ENCODE measurements around the gene PRSS50. TPM values are rescaled to one million over a fixed set of nuclear protein-coding genes. Genes with fewer than 3 reads are reported as not detected.

PRSS50 gene
- total and polyA plus RNA-seq, 9 donors: 0.12 to 0.69 (median 0.32) TPM; not detected in 1

GRCh38 chr3:46693038-46693891, 24.4 kb downstream of the PRSS50 start, which contains the start of gene ALS2CL:
Gene ALS2CL (minus strand): TSS chr3:46693679. CDS start chr3:46689440, 4,239 bp downstream.
- intact Hi-C loops (cut with DNase I): no loop called here
- Histone ChIP-seq H3K27me3 (no peaks in the 10 kb centered on the region), H3K9me3 (no peaks in the 10 kb centered on the region), H3K4me1 (ENCODE audit: insufficient read depth) (peaks cover 25% of the 10 kb centered on the region), H3K4me3 (peak within 1 kb of the TSS; percentile 38), H3K36me3 (no peaks in the 10 kb centered on the region), H3K27ac (peak within 1 kb of the TSS; percentile 73 to 76)
- no peak for TF ChIP-seq POLR2A (IDR thresholded peaks at IDR 0.05)
- DNase-seq: peak; percentile 50 to 68 (median 67)
- WGBS, 3 donors: 1 to 4% (median 3%) methylated on average over 28 to 71 of the region's 71 CpGs

DNA sequence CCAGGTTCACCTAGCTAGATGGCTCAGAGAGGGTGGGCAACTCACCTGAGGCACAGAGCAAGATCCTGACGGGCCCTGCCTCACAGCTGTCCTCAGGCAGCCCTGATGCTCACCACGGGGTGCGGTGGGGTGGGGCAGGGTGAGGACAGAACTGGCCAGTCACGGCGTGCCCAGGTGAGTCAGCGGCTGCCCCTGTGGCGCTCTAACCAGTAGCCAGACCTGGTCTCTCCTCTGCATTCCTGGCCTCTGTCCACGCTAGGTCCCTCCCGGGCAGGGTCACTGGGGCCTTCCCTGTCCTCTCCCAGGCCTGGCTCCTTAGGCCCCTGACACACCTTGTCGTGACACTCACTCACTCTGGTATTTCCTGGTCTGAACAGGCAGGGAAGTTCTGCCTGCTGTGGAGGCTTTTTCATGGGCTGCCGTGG, 25.1 kb downstream of the PRSS50 start:
- Histone ChIP-seq H3K4me3 (peak overlapping the region; percentile 38), H3K4me1 (ENCODE audit: insufficient read depth) (peaks cover 25% of the 10 kb centered on the region), H3K36me3 (no peaks in the 10 kb centered on the region), H3K9me3 (no peaks in the 10 kb centered on the region), H3K27me3 (no peaks in the 10 kb centered on the region), H3K27ac (no peak overlapping the region)
- TF ChIP-seq, protein P1, sequence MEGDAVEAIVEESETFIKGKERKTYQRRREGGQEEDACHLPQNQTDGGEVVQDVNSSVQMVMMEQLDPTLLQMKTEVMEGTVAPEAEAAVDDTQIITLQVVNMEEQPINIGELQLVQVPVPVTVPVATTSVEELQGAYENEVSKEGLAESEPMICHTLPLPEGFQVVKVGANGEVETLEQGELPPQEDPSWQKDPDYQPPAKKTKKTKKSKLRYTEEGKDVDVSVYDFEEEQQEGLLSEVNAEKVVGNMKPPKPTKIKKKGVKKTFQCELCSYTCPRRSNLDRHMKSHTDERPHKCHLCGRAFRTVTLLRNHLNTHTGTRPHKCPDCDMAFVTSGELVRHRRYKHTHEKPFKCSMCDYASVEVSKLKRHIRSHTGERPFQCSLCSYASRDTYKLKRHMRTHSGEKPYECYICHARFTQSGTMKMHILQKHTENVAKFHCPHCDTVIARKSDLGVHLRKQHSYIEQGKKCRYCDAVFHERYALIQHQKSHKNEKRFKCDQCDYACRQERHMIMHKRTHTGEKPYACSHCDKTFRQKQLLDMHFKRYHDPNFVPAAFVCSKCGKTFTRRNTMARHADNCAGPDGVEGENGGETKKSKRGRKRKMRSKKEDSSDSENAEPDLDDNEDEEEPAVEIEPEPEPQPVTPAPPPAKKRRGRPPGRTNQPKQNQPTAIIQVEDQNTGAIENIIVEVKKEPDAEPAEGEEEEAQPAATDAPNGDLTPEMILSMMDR (IDR thresholded peaks at IDR 0.05): no peak
- TF ChIP-seq EP300 (IDR thresholded peaks at IDR 0.05) (no peak), POLR2A (IDR thresholded peaks at IDR 0.05) (no peak)
- WGBS, 3 donors: 60 to 71% (median 67%) methylated on average over 11 of the region's 11 CpGs
- DNase-seq: peak in 4 of 5 donors; percentile 26 to 48 (median 40)
- intact Hi-C loops (cut with DNase I): no loop called here

GRCh38 chr3:46690798-46691197, 26.9 kb downstream of the PRSS50 start:
- peaks cover 14% of the 10 kb centered on the region for H3K4me1 ChIP-seq (ENCODE audit: insufficient read depth)
- DNase-seq: no peak
- intact Hi-C loops (cut with DNase I): no loop called here

GRCh38 chr3:46685446-46685845, 32.2 kb downstream of the PRSS50 start:
- Histone ChIP-seq H3K4me1 (ENCODE audit: insufficient read depth) (no peaks in the 10 kb centered on the region), H3K27me3 (no peaks in the 10 kb centered on the region), H3K9me3 (no peaks in the 10 kb centered on the region), H3K4me3 (no peak overlapping the region), H3K36me3 (no peaks in the 10 kb centered on the region), H3K27ac (no peak overlapping the region)
- WGBS, 3 donors: 85 to 92% (median 92%) methylated on average over 9 of the region's 9 CpGs
- no peak for DNase-seq
- TF ChIP-seq EP300 (IDR thresholded peaks at IDR 0.05) (no peak), POLR2A (IDR thresholded peaks at IDR 0.05) (no peak)
- intact Hi-C loops (cut with DNase I): no loop called here

More at GRCh38 chr3:46690798-46691197, 26.9 kb downstream of the PRSS50 start:
- H3K9me3 ChIP-seq: no peaks in the 10 kb centered on the region
- 77 to 81% (median 78%) methylated on average over 5 of the region's 5 CpGs for WGBS, 3 donors
- no peaks in the 10 kb centered on the region for H3K36me3 ChIP-seq
- H3K27me3 ChIP-seq: no peaks in the 10 kb centered on the region
- TF ChIP-seq EP300 (IDR thresholded peaks at IDR 0.05) (no peak), POLR2A (IDR thresholded peaks at IDR 0.05) (no peak)
- TF ChIP-seq, protein P1 (IDR thresholded peaks at IDR 0.05): no peak
- no peak overlapping the region for H3K4me3 ChIP-seq
- H3K27ac ChIP-seq: no peak overlapping the region

DNA sequence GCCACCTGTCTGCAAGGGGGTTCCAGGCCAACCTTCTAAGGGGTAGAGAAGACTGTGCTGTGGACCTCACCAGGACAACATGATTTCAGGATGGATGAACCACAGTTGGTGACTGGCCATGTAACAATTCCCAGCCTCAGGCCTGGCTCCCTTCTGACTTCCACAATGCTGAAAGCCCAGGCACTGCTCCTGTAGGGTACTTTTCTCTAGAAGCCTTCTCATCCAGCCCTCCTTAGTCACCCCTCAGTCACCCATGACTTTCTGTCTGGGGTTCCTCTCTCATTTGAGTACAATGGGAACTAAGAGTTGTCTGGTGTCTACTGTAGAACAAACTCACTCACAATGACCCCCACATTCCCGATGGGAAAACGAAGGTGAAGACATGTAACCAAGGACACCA, 32.8 kb downstream of the PRSS50 start:
- Histone ChIP-seq H3K9me3 (no peaks in the 10 kb centered on the region), H3K27ac (no peak overlapping the region), H3K27me3 (no peaks in the 10 kb centered on the region), H3K4me3 (no peak overlapping the region), H3K36me3 (no peaks in the 10 kb centered on the region), H3K4me1 (ENCODE audit: insufficient read depth) (no peaks in the 10 kb centered on the region)
- intact Hi-C loops (cut with DNase I): no loop called here
- TF ChIP-seq POLR2A (IDR thresholded peaks at IDR 0.05) (no peak), EP300 (IDR thresholded peaks at IDR 0.05) (no peak)
- TF ChIP-seq, protein P1 (IDR thresholded peaks at IDR 0.05): no peak
- 74 to 79% (median 76%) methylated on average over 2 of the region's 2 CpGs for WGBS, 3 donors
- DNase-seq: no peak
